Vagina (tissue), 2 donors: Measurements from ENCODE around the gene RNU6-1. TPM values are rescaled to one million over a fixed set of nuclear protein-coding genes. Genes with fewer than 3 reads are reported as not detected.

Experiments
- DNase-seq, 2 donors: peaks; one replicate each; pipeline ENCODE4 v3.0.0-alpha.2; 2017; ENCODE audit errors: extremely low spot score in 2 of 2
- H3K27ac ChIP-seq: fragments of 200-600 bp; sonication (generic); one replicate; pipeline ENCODE4 v1.5.1; 2019
- H3K27me3 ChIP-seq: fragments of 200-600 bp; sonication (generic); one replicate; pipeline ENCODE4 v1.5.1; 2019
- H3K36me3 ChIP-seq, 2 donors: fragments of 200-600 bp; sonication (generic); one replicate each; pipeline ENCODE4 v1.5.1; 2017 to 2019
- H3K4me1 ChIP-seq: fragments of 200-600 bp; sonication (generic); one replicate; pipeline ENCODE4 v1.5.1; 2019
- H3K4me3 ChIP-seq, 2 donors: fragments of 200-600 bp; sonication (generic); 1 replicate in 1 of 2; 2 replicates in 1 of 2; pipeline ENCODE4 v1.5.1; 2016 to 2019
- H3K9me3 ChIP-seq: fragments of 200-600 bp; sonication (generic); one replicate; pipeline ENCODE4 v1.5.1; 2019
- POLR2A ChIP-seq, 2 donors: fragments of 450-650 bp; IDR thresholded peaks; one replicate each; pipeline ENCODE4 v1.6.1; 2017; ENCODE audit warnings: antibody characterized with exemption in 2 of 2, mild to moderate bottlenecking in 2 of 2, moderate library complexity in 2 of 2
- POLR2AphosphoS5 ChIP-seq, 2 donors: sonication (generic); formaldehyde crosslinking; IDR thresholded peaks; one replicate each; pipeline ENCODE4 v1.9.0; 2017; ENCODE audit warnings: antibody characterized with exemption in 2 of 2, mild to moderate bottlenecking in 2 of 2, low read depth in 1 of 2; ENCODE audit not compliant: insufficient read depth in 1 of 2
- intact Hi-C: fragments of 100-400 bp; cut with DNase I; formaldehyde crosslinking; loops from one replicate; pipeline ENCODE4 v1.15.1; 2023
- total RNA-seq: library from RNA; depleted of rRNA; stranded (reverse); fragments of >200 nt; gene quantifications from one replicate; pipeline ENCODE4 v1.2.3, GENCODE V29; 2016
- TF ChIP-seq, protein P1 (sequence below), 3 experiments: fragments of 450-650 bp in 2 of 3; fragments of 200-600 bp in 1 of 3; sonication (generic) in 1 of 3; IDR thresholded peaks; one replicate each; pipeline ENCODE4 v1.5.1; 2017 to 2019; ENCODE audit warnings: antibody characterized with exemption in 3 of 3, mild to moderate bottlenecking in 2 of 3, moderate library complexity in 2 of 3

Gene RNU6-1
- total RNA-seq, 1 donor from 2014 or later = not detected

DNA sequence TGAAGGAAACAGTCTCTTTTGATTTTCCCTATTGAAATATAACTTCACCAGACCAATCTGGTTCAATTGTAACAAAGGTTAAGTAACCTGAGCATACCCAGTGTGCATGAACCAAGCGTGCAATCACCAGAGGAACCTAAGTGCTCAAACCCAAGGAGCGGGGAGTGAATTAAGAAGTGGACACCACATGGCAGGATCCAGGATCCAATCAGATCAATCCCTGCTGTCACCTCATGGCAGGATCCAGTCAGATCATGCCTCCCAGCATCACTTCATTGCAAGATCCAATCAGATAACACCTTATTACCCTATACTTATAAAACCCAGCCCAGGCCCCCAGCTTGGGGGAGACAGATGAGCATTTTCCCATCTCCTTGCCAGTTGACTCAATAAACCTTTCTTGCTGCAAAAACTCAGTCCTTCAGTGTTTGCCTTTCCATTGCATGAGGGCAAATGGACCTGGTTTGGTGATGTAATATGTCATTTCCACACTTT is 38.9 kb upstream of the RNU6-1 start:
- TF ChIP-seq, protein P1, sequence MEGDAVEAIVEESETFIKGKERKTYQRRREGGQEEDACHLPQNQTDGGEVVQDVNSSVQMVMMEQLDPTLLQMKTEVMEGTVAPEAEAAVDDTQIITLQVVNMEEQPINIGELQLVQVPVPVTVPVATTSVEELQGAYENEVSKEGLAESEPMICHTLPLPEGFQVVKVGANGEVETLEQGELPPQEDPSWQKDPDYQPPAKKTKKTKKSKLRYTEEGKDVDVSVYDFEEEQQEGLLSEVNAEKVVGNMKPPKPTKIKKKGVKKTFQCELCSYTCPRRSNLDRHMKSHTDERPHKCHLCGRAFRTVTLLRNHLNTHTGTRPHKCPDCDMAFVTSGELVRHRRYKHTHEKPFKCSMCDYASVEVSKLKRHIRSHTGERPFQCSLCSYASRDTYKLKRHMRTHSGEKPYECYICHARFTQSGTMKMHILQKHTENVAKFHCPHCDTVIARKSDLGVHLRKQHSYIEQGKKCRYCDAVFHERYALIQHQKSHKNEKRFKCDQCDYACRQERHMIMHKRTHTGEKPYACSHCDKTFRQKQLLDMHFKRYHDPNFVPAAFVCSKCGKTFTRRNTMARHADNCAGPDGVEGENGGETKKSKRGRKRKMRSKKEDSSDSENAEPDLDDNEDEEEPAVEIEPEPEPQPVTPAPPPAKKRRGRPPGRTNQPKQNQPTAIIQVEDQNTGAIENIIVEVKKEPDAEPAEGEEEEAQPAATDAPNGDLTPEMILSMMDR (IDR thresholded peaks at IDR 0.05) = no peak
- no peak for TF ChIP-seq POLR2AphosphoS5 (IDR thresholded peaks at IDR 0.05; ENCODE audit: insufficient read depth in 1 of 2, low read depth in 1 of 2)
- TF ChIP-seq POLR2A (IDR thresholded peaks at IDR 0.05) = no peak
- no peaks in the 10 kb centered on the region for H3K36me3 ChIP-seq
- H3K27ac ChIP-seq = no peak overlapping the region
- H3K27me3 ChIP-seq = no peaks in the 10 kb centered on the region
- no peak overlapping the region for H3K4me3 ChIP-seq
- H3K9me3 ChIP-seq = no peaks in the 10 kb centered on the region
- H3K4me1 ChIP-seq = peaks cover 11% of the 10 kb centered on the region
- no peak for DNase-seq
- intact Hi-C loops = no loop called here

- Histone ChIP-seq H3K9me3 (no peaks in the 10 kb centered on the region), H3K4me3 (no peak overlapping the region), H3K36me3 (no peaks in the 10 kb centered on the region), H3K27ac (no peak overlapping the region), H3K4me1 (no peaks in the 10 kb centered on the region), H3K27me3 (no peaks in the 10 kb centered on the region)
- TF ChIP-seq POLR2A (IDR thresholded peaks at IDR 0.05) = no peak
- no peak for TF ChIP-seq POLR2AphosphoS5 (IDR thresholded peaks at IDR 0.05; ENCODE audit: insufficient read depth in 1 of 2, low read depth in 1 of 2)
- TF ChIP-seq, protein P1 (IDR thresholded peaks at IDR 0.05) = no peak
- intact Hi-C loops = no loop called here
- peak in 1 of 2 donors; percentile 20 for DNase-seq
Measured at GRCh38 chr15:67873777-67874176, 33.9 kb upstream of the RNU6-1 start.

GRCh38 chr15:67870868-67871408 is 31.1 kb upstream of the RNU6-1 start:
- Histone ChIP-seq H3K4me3 (no peak overlapping the region), H3K36me3 (no peaks in the 10 kb centered on the region), H3K4me1 (no peaks in the 10 kb centered on the region), H3K9me3 (no peaks in the 10 kb centered on the region), H3K27me3 (no peaks in the 10 kb centered on the region), H3K27ac (no peak overlapping the region)
- no peak for DNase-seq
- TF ChIP-seq, protein P1 (IDR thresholded peaks at IDR 0.05) = no peak
- no peak for TF ChIP-seq POLR2A (IDR thresholded peaks at IDR 0.05)
- TF ChIP-seq POLR2AphosphoS5 (IDR thresholded peaks at IDR 0.05; ENCODE audit: insufficient read depth in 1 of 2, low read depth in 1 of 2) = no peak
- intact Hi-C loops = no loop called here

GRCh38 chr15:67869701-67870100 is 29.9 kb upstream of the RNU6-1 start:
- Histone ChIP-seq H3K36me3 (no peaks in the 10 kb centered on the region), H3K9me3 (no peaks in the 10 kb centered on the region), H3K4me3 (no peak overlapping the region), H3K27ac (no peak overlapping the region), H3K27me3 (no peaks in the 10 kb centered on the region), H3K4me1 (no peaks in the 10 kb centered on the region)
- TF ChIP-seq POLR2A (IDR thresholded peaks at IDR 0.05) (no peak), POLR2AphosphoS5 (IDR thresholded peaks at IDR 0.05; ENCODE audit: insufficient read depth in 1 of 2, low read depth in 1 of 2) (no peak)
- TF ChIP-seq, protein P1 (IDR thresholded peaks at IDR 0.05) = no peak
- intact Hi-C loops = loop anchor here (10.0 kb wide), 1 partner anchor 285 kb away; no protein-coding TSS in a partner anchor
- no peak for DNase-seq

DNA sequence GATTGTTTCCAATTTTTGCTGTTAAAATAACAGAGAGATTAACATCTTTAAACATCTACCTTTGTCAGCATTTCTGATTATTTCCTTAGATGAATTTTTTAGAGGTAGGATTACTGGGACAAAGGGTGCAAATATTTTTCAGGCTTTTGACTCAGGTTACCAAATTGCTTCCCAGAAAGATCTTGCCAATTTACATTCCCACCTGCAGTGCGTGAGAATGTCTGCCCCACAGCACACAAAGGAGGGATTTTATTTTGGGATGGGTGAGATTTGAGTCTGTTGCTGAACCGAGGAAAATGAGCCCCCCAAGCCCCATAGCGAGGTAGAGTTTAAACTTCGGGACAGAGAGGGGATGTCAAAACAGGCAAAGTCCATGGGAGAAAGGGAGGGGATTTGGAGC is 25.9 kb upstream of the RNU6-1 start:
- DNase-seq = no peak
- TF ChIP-seq POLR2A (IDR thresholded peaks at IDR 0.05) = no peak
- Histone ChIP-seq H3K4me1 (peaks cover 13% of the 10 kb centered on the region), H3K36me3 (no peaks in the 10 kb centered on the region), H3K27ac (no peak overlapping the region), H3K9me3 (no peaks in the 10 kb centered on the region), H3K4me3 (no peak overlapping the region), H3K27me3 (no peaks in the 10 kb centered on the region)
- intact Hi-C loops = loop anchor here (10.0 kb wide), 1 partner anchor 289 kb away; no protein-coding TSS in a partner anchor
